Jurkat, Clone E6-1 (cell line): Measurements from ENCODE around the gene EBF3. TPM values are rescaled to one million over a fixed set of nuclear protein-coding genes. Genes with fewer than 3 reads are reported as not detected.

Source experiments
- DNase-seq: peaks from one replicate; pipeline ENCODE4 v3.0.0-alpha.2; 2011; ENCODE audit warnings: low read depth, low spot score
- H3K4me3 ChIP-seq: 2 replicates; pipeline ENCODE4 v1.5.1; 2011; ENCODE audit warnings: mild to moderate bottlenecking, low read length, control low read depth, moderate library complexity
- polyA plus RNA-seq: library from polyadenylated mRNA; unstranded; fragments of >200 nt; gene quantifications from one replicate; pipeline ENCODE4 v1.2.1, GENCODE V29; 2012; ENCODE audit warnings: missing spikeins; ENCODE audit not compliant: insufficient read length, insufficient read depth

EBF3 gene, protein sequence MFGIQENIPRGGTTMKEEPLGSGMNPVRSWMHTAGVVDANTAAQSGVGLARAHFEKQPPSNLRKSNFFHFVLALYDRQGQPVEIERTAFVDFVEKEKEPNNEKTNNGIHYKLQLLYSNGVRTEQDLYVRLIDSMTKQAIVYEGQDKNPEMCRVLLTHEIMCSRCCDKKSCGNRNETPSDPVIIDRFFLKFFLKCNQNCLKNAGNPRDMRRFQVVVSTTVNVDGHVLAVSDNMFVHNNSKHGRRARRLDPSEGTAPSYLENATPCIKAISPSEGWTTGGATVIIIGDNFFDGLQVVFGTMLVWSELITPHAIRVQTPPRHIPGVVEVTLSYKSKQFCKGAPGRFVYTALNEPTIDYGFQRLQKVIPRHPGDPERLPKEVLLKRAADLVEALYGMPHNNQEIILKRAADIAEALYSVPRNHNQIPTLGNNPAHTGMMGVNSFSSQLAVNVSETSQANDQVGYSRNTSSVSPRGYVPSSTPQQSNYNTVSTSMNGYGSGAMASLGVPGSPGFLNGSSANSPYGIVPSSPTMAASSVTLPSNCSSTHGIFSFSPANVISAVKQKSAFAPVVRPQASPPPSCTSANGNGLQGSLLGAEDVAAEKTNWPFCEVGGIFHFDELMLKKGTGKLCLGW
- 0.42 TPM for polyA plus RNA-seq

DNA sequence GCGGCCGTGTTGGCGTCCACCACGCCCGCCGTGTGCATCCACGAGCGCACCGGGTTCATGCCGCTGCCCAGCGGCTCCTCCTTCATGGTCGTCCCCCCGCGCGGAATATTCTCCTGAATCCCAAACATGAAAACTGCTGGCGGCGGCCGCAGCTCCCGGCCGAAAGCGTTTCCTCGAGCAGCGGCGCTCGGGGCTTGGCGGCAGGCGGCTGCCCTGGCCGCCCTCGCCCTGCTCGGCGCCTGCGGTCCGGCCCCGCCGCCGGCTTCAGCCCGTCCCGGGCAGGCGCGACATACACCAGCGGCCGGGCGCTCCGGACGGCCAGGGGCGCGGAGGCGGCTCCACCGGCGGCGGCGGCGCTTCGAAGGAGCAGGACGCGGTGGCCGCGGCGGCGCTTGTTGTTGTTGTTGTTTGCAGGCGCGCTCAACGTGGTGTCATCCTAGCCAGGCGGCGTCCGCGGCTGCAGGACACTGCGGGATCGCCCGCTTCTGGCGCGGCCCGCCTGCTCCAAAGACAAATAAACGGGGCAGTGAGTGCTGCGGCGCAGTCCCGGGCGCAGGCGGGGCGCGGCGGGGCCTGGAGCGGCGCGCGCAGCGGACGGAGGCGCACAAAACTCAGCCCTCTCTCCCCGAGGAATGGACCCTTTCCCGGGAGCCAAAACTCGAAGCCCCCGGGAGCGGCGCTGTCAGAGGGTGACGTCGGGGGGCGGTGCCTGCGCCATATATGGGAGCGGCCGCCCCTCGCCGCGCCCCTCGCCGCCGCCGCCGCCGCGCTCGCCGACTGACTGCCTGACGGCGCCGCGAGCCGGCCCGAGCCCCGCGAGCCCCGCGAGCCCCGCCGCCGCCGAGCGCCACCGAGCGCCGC is at the start of gene EBF3:
EBF3 (minus strand) TSS at position 634 of the 861 bp plus-strand sequence; CDS start at position 128, 506 bp downstream.
- DNase-seq: no peak
- peak within 1 kb of the TSS; percentile 32 for H3K4me3 ChIP-seq

- H3K4me3 ChIP-seq: no peak overlapping the region
- DNase-seq: no peak
These were observed 49.5 kb upstream of the EBF3 start for GRCh38 chr10:130013335-130014262.

DNA sequence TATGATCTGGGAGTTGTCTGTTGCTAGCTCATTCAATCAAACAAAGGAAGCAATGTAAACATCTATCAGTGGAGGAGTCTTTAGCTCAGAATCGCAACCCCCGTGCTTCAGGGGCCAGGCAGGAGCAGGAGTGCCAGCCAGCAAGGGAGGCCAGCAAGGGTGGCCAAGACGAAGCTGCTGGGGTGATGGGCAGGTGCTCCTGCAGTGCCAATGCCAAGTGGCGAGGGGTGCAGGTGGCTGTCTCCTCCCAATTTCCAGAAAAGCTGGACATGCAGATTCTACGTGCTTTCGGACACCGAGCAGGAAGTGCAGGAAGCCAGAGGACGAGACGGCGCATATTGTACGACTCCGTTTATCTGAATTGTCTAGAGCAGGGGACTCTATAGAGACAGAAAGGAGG is 48.1 kb upstream of the EBF3 start:
- no peak for DNase-seq
- no peak overlapping the region for H3K4me3 ChIP-seq

- DNase-seq: no peak
- H3K4me3 ChIP-seq: no peak overlapping the region
These were observed 46.6 kb upstream of the EBF3 start for GRCh38 chr10:130010653-130011052.

GRCh38 chr10:130009228-130009627 is 45.2 kb upstream of the EBF3 start:
- DNase-seq: no peak
- H3K4me3 ChIP-seq: no peak overlapping the region

- no peak for DNase-seq
- H3K4me3 ChIP-seq: no peak overlapping the region
These were observed 39.9 kb upstream of the EBF3 start for GRCh38 chr10:130003787-130004613.

DNA sequence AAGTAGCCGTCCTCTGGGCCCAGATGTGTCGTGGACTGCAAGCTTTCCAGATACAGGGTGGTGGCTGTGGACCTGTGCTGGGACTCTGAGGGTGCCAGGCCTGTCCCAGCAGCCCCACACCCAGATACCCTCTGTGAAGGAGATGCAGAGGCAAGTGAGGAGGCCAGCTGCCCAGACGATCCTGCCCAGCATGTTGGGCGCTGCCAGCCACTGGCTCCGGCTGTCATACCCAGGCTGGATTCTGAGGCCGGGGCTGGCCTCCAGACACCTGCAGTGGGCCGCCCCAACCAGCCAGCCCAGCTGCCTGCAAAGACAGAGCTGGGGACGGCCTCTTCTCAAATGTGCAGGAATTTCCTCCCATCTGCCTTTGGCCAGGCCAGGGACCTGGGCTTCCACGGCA is 39.1 kb upstream of the EBF3 start:
- no peak overlapping the region for H3K4me3 ChIP-seq
- no peak for DNase-seq

DNA sequence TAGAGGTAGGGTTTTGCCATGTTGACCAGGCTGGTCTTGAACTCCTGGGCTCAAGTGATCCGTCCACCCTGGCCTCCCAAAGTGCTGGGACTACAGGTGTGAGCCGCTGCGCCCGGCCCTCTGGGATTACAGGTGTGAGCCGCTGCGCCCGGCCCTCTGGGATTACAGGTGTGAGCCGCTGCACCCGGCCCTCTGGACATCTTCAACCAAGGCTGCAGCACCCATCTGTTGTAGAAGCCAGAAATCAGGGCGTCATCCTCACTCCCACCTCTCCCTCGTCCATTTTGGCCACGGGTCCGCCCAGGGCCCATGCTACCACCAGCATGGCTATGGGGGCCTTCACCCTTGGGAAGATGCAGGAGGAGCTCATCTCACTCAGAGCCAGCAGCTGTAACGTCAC is 38.5 kb upstream of the EBF3 start:
- H3K4me3 ChIP-seq: no peak overlapping the region
- no peak for DNase-seq

- no peak for DNase-seq
- no peak overlapping the region for H3K4me3 ChIP-seq
These were observed 36.8 kb upstream of the EBF3 start for GRCh38 chr10:130000918-130001317.

DNA sequence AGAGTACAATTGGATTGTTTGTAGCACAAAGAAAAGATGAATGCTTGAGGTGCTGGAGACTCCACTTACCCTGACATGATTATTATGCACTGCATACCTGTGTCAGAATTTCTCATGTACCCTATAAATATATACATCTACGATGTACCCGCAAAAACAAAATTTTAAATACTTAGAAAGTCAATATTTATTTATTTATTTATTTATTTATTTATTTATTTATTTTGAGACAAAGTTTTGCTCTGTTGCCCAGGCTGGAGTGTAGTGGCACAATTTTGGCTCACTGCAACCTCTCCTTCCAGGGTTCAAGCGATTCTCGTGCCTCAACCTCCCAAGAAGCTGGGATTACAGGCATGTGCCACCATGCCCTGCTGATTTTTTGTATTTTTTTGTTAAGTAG is 35.1 kb upstream of the EBF3 start:
- no peak for DNase-seq
- no peak overlapping the region for H3K4me3 ChIP-seq

DNA sequence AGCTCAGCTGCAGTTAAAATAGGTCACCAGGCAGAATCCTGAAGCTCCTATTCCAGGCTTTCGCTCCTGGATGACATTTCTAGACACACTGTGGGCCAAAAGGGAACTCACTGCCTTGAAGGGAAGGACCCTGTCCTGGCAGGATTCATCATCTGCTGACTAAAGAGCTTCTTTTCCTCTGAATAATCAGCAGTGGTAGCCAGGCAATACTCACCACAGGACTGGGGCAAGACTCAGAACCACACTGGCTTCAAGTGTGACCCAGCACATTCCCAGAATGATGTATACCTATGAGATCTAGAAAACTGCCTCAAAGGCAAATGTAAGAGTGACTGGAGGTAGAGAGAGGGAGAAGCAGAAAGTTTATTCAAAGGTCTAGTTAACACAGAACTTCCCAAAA is 29.5 kb upstream of the EBF3 start:
- no peak for DNase-seq
- H3K4me3 ChIP-seq: no peak overlapping the region

DNA sequence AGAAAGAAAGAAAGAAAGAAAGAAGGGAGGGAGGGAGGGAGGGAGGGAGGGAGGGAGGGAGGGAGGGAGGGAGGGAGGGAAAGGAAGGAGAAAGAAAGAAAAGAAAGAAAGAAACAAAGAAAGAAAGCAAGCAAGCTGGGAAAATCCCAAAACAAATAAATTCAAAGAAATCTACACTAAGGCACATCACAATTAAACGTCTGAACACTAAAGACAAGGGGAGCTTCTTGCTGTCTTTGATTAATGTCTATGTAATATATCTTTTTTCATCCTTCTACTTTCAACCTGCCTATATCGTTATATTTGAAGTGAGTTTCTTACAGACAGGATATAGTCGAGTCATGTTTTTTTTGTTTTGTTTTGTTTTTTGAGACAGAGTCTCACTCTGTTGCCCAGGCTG is 28.3 kb upstream of the EBF3 start:
- no peak overlapping the region for H3K4me3 ChIP-seq
- no peak for DNase-seq

- H3K4me3 ChIP-seq: no peak overlapping the region
- DNase-seq: no peak
These were observed 18.8 kb upstream of the EBF3 start for GRCh38 chr10:129982825-129983224.

- DNase-seq: no peak
- H3K4me3 ChIP-seq: no peak overlapping the region
These were observed 14.9 kb upstream of the EBF3 start for GRCh38 chr10:129978980-129979379.

- H3K4me3 ChIP-seq: no peak overlapping the region
- no peak for DNase-seq
These were observed 14.2 kb upstream of the EBF3 start for GRCh38 chr10:129978322-129978721.

GRCh38 chr10:129977794-129978193 is 13.7 kb upstream of the EBF3 start:
- DNase-seq: no peak
- H3K4me3 ChIP-seq: no peak overlapping the region

DNA sequence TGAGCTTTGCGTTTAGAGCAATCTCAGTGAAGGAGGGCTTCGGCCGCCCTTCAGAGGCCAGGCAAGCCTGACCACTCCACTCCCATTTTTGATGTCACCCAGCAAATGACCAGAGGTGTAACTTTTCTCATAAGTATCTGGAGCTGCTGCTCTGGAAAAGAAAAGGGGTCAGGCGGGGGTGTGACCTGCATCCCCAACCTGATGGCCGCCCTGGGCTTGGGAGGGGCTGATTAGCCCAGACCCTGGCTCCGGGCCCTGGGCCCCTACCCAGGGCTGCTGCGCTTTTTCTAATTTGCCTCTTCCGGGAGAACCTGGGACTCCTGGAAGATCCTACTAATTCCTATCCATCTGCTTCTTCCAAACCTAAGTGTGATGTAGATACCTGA is 9.6 kb upstream of the EBF3 start:
- no peak for DNase-seq
- no peak overlapping the region for H3K4me3 ChIP-seq
